ENCODE data around the gene PRPF6. TPM values are rescaled to one million over a fixed set of nuclear protein-coding genes. Genes with fewer than 3 reads are reported as not detected.

The PRPF6 gene
- total RNA-seq, 2 donors from 2014 or later: 42.3 to 52.1 TPM

GRCh38 chr20:63951398-63952209 lies 29.3 kb upstream of the PRPF6 start:
- DNase-seq (no peak), ATAC-seq (no peak)
- Histone ChIP-seq H3K27me3 (no peaks in the 10 kb centered on the region), H3K9me3 (no peaks in the 10 kb centered on the region), H3K4me1 (peaks cover 86% of the 10 kb centered on the region), H3K27ac (peak overlapping the region in 2 of 4 donors; percentile 79 to 92), H3K4me3 (no peak overlapping the region), H3K36me3 (replicated peaks in 1 of 2; ENCODE audit: insufficient read depth in 1 of 2, low read depth in 2 of 2) (no peaks in the 10 kb centered on the region)
- intact Hi-C loops (cut with DNase I): no loop called here
- 61 to 72% methylated on average over 10 to 11 of the region's 17 CpGs for WGBS, 2 donors
- TF ChIP-seq CTCF (IDR thresholded peaks at IDR 0.05): no peak
- TF ChIP-seq POLR2A (IDR thresholded peaks at IDR 0.05): no peak

GRCh38 chr20:63952210-63952535 lies 28.8 kb upstream of the PRPF6 start:
- TF ChIP-seq CTCF (IDR thresholded peaks at IDR 0.05): no peak
- TF ChIP-seq POLR2A (IDR thresholded peaks at IDR 0.05): no peak
- H3K36me3 ChIP-seq (replicated peaks in 1 of 2; ENCODE audit: insufficient read depth in 1 of 2, low read depth in 2 of 2): no peaks in the 10 kb centered on the region
- peak overlapping the region in 1 of 4 donors; percentile 32 for H3K27ac ChIP-seq
- no peak overlapping the region for H3K4me3 ChIP-seq
- H3K9me3 ChIP-seq: no peaks in the 10 kb centered on the region
- ATAC-seq (no peak), DNase-seq (no peak)
- 80 to 100% methylated on average over 1 to 13 of the region's 15 CpGs for WGBS, 2 donors
- intact Hi-C loops (cut with DNase I): no loop called here
- peaks cover 88% of the 10 kb centered on the region for H3K4me1 ChIP-seq
- no peaks in the 10 kb centered on the region for H3K27me3 ChIP-seq

- intact Hi-C loops (cut with DNase I): no loop called here
- TF ChIP-seq POLR2A (IDR thresholded peaks at IDR 0.05) (no peak), CTCF (IDR thresholded peaks at IDR 0.05) (no peak)
- Histone ChIP-seq H3K4me1 (peaks cover 88% of the 10 kb centered on the region), H3K36me3 (replicated peaks in 1 of 2; ENCODE audit: insufficient read depth in 1 of 2, low read depth in 2 of 2) (no peaks in the 10 kb centered on the region), H3K27me3 (no peaks in the 10 kb centered on the region), H3K4me3 (no peak overlapping the region), H3K27ac (peak overlapping the region in 1 of 4 donors; percentile 32), H3K9me3 (no peaks in the 10 kb centered on the region)
- DNase-seq: no peak
- 40 to 81% methylated on average over 2 to 14 of the region's 14 CpGs for WGBS, 2 donors
- no peak for ATAC-seq
These were observed 28.2 kb upstream of the PRPF6 start for GRCh38 chr20:63952769-63953168.

- no peaks in the 10 kb centered on the region for H3K27me3 ChIP-seq
- no peak for ATAC-seq
- intact Hi-C loops (cut with DNase I): no loop called here
- H3K4me1 ChIP-seq: peaks cover 79% of the 10 kb centered on the region
- 60 to 63% methylated on average over 8 to 13 of the region's 13 CpGs for WGBS, 2 donors
- no peak overlapping the region for H3K4me3 ChIP-seq
- H3K9me3 ChIP-seq: no peaks in the 10 kb centered on the region
- no peak for TF ChIP-seq POLR2A (IDR thresholded peaks at IDR 0.05)
- no peak for TF ChIP-seq CTCF (IDR thresholded peaks at IDR 0.05)
- H3K36me3 ChIP-seq (replicated peaks in 1 of 2; ENCODE audit: insufficient read depth in 1 of 2, low read depth in 2 of 2): no peaks in the 10 kb centered on the region
- no peak for DNase-seq
- no peak overlapping the region for H3K27ac ChIP-seq
These were observed 27.0 kb upstream of the PRPF6 start for GRCh38 chr20:63953764-63954429.

All from body of pancreas (tissue), 4 donors.